Hepatocyte (in vitro differentiated cells): Measurements from ENCODE around the gene FTSJ1. TPM values are rescaled to one million over a fixed set of nuclear protein-coding genes. Genes with fewer than 3 reads are reported as not detected.
A peak's percentile ranks its signal among the peaks of the same experiment; 100 is the strongest.

Experiments used
- DNase-seq: peaks from one replicate; pipeline ENCODE4 v3.0.0-alpha.2; 2016; ENCODE audit warnings: low spot score
- H2AFZ ChIP-seq: fragments of 200-600 bp; sonication (generic); 2 replicates; pipeline ENCODE4 v1.6.0; 2016; ENCODE audit warnings: antibody characterized with exemption, mild to moderate bottlenecking
- H3K27ac ChIP-seq: fragments of 200-600 bp; sonication (generic); 2 replicates; pipeline ENCODE4 v1.5.1; 2016; ENCODE audit warnings: mild to moderate bottlenecking
- H3K27me3 ChIP-seq: fragments of 200-600 bp; sonication (generic); 2 replicates; pipeline ENCODE4 v1.6.1; 2016
- H3K36me3 ChIP-seq: fragments of 200-600 bp; sonication (generic); replicated peaks from 2 replicates; pipeline ENCODE4 v1.5.1; 2016; ENCODE audit warnings: low read depth; ENCODE audit not compliant: insufficient read depth
- H3K4me1 ChIP-seq: fragments of 200-600 bp; sonication (generic); 2 replicates; pipeline ENCODE4 v1.5.1; 2016; ENCODE audit warnings: mild to moderate bottlenecking, moderate library complexity; ENCODE audit not compliant: insufficient read depth
- H3K4me2 ChIP-seq: fragments of 200-600 bp; sonication (generic); 2 replicates; pipeline ENCODE4 v1.6.0; 2016
- H3K4me3 ChIP-seq: fragments of 200-600 bp; sonication (generic); 2 replicates; pipeline ENCODE4 v1.5.1; 2016; ENCODE audit warnings: mild to moderate bottlenecking
- H3K79me2 ChIP-seq: fragments of 200-600 bp; sonication (generic); 2 replicates; pipeline ENCODE4 v1.6.0; 2017; ENCODE audit warnings: mild to moderate bottlenecking
- H3K9me2 ChIP-seq: fragments of 200-600 bp; sonication (generic); replicated peaks from 2 replicates; pipeline ENCODE4 v1.6.0; 2017; ENCODE audit warnings: mild to moderate bottlenecking; ENCODE audit not compliant: insufficient read depth
- H3K9me3 ChIP-seq: fragments of 200-600 bp; sonication (generic); 2 replicates; pipeline ENCODE4 v1.5.1; 2016; ENCODE audit warnings: low read depth, mild to moderate bottlenecking
- H4K20me1 ChIP-seq: fragments of 200-600 bp; sonication (generic); 2 replicates; pipeline ENCODE4 v1.6.0; 2016; ENCODE audit warnings: mild to moderate bottlenecking; ENCODE audit not compliant: insufficient read depth, poor library complexity, severe bottlenecking
- EZH2 ChIP-seq: fragments of 200-600 bp; sonication (generic); IDR thresholded peaks from 2 replicates; pipeline ENCODE4 v1.6.1; 2016; ENCODE audit warnings: antibody characterized with exemption, mild to moderate bottlenecking, borderline replicate concordance
- EZH2phosphoT487 ChIP-seq: fragments of 200-600 bp; sonication (generic); IDR thresholded peaks from one replicate; pipeline ENCODE4 v1.6.1; 2018; ENCODE audit warnings: antibody characterized with exemption, mild to moderate bottlenecking, low read depth, moderate library complexity; ENCODE audit not compliant: unreplicated experiment, severe bottlenecking
- WGBS: methylation state at CpG from one replicate; pipeline ENCODE4 v1.1.6; 2016; ENCODE audit warnings: low lambda C conversion rate; ENCODE audit errors: missing lambda C conversion rate; 5-methylcytosine and 5-hydroxymethylcytosine counted together
- polyA plus RNA-seq: library from polyadenylated mRNA; unstranded; fragments of >200 nt; fragmentation: Nextera tagmentation; extraction: Ambion mirVana; gene quantifications from 2 replicates; pipeline ENCODE4 v1.2.1, GENCODE V29; 2016
- total RNA-seq: library from RNA; depleted of rRNA; stranded (reverse); fragments of >200 nt; gene quantifications from 2 replicates; pipeline ENCODE4 v1.2.3, GENCODE V29; 2014
- TF ChIP-seq, protein P1 (sequence below): fragments of 200-600 bp; sonication (generic); IDR thresholded peaks from 2 replicates; pipeline ENCODE4 v1.5.1; 2016; ENCODE audit warnings: antibody characterized with exemption, mild to moderate bottlenecking; ENCODE audit not compliant: poor library complexity

The FTSJ1 gene
- total and polyA plus RNA-seq, 2 experiments from 2014 or later, result 38.4 to 43.8 TPM

GRCh38 chrX:48509619-48510018 is 33.6 kb downstream of the FTSJ1 start:
- Histone ChIP-seq H3K9me3 (no peaks in the 10 kb centered on the region), H3K27ac (no peak overlapping the region), H3K4me3 (no peak overlapping the region), H3K79me2 (no peaks in the 10 kb centered on the region), H2AFZ (no peak overlapping the region), H3K4me1 (no peaks in the 10 kb centered on the region), H3K27me3 (no peaks in the 10 kb centered on the region), H3K36me3 (no peaks in the 10 kb centered on the region), H4K20me1 (no peaks in the 10 kb centered on the region), H3K9me2 (no peaks in the 10 kb centered on the region), H3K4me2 (peak overlapping the region; percentile 78)
- TF ChIP-seq EZH2, result no peak
- TF ChIP-seq, protein P1, sequence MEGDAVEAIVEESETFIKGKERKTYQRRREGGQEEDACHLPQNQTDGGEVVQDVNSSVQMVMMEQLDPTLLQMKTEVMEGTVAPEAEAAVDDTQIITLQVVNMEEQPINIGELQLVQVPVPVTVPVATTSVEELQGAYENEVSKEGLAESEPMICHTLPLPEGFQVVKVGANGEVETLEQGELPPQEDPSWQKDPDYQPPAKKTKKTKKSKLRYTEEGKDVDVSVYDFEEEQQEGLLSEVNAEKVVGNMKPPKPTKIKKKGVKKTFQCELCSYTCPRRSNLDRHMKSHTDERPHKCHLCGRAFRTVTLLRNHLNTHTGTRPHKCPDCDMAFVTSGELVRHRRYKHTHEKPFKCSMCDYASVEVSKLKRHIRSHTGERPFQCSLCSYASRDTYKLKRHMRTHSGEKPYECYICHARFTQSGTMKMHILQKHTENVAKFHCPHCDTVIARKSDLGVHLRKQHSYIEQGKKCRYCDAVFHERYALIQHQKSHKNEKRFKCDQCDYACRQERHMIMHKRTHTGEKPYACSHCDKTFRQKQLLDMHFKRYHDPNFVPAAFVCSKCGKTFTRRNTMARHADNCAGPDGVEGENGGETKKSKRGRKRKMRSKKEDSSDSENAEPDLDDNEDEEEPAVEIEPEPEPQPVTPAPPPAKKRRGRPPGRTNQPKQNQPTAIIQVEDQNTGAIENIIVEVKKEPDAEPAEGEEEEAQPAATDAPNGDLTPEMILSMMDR, result no peak
- TF ChIP-seq EZH2phosphoT487, result no peak
- DNase-seq, result no peak
- WGBS, result 69% methylated on average over 11 of the region's 11 CpGs

DNA sequence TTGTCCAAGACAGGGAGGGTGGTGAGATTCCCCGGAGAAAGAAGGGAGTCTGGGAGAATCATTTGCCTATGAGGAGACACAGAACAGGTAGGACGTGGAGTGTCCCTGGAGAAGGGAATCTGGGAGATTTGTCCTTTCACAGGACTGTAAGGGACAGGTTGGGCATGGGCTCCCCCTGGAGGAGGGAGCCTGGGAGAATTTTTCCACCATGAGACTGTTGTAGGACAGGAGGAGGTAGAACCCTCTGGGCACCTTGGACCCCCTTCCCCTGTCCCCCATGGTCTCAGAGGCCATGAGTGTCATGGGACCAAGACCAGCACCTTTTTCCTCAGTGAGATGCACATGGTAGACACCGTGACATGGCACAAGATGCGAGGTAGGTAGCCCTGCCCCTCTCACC is 35.6 kb downstream of the FTSJ1 start:
- H2AFZ ChIP-seq, result no peak overlapping the region
- H3K27ac ChIP-seq, result no peak overlapping the region
- no peak for DNase-seq
- no peaks in the 10 kb centered on the region for H3K27me3 ChIP-seq
- H3K9me3 ChIP-seq, result no peaks in the 10 kb centered on the region
- H3K4me2 ChIP-seq, result no peak overlapping the region
- no peak overlapping the region for H3K4me3 ChIP-seq
- no peaks in the 10 kb centered on the region for H4K20me1 ChIP-seq
- H3K36me3 ChIP-seq, result no peaks in the 10 kb centered on the region
- H3K9me2 ChIP-seq, result no peaks in the 10 kb centered on the region
- no peaks in the 10 kb centered on the region for H3K4me1 ChIP-seq
- 76% methylated on average over 3 of the region's 4 CpGs for WGBS
- H3K79me2 ChIP-seq, result no peaks in the 10 kb centered on the region
- TF ChIP-seq EZH2phosphoT487 (no peak), EZH2 (no peak)
- TF ChIP-seq, protein P1, result peak; percentile 34

GRCh38 chrX:48512371-48512935 is 36.5 kb downstream of the FTSJ1 start:
- TF ChIP-seq EZH2 (no peak), EZH2phosphoT487 (no peak)
- TF ChIP-seq, protein P1, result no peak
- Histone ChIP-seq H2AFZ (no peak overlapping the region), H4K20me1 (no peaks in the 10 kb centered on the region), H3K27me3 (no peaks in the 10 kb centered on the region), H3K79me2 (no peaks in the 10 kb centered on the region), H3K4me3 (no peak overlapping the region), H3K27ac (no peak overlapping the region), H3K9me3 (no peaks in the 10 kb centered on the region), H3K4me2 (no peak overlapping the region), H3K36me3 (no peaks in the 10 kb centered on the region), H3K9me2 (no peaks in the 10 kb centered on the region), H3K4me1 (no peaks in the 10 kb centered on the region)
- DNase-seq, result no peak
- 90% methylated on average over 20 of the region's 20 CpGs for WGBS

- Histone ChIP-seq H3K9me3 (no peaks in the 10 kb centered on the region), H4K20me1 (no peaks in the 10 kb centered on the region), H3K27me3 (no peaks in the 10 kb centered on the region), H3K9me2 (no peaks in the 10 kb centered on the region), H3K27ac (no peak overlapping the region), H3K79me2 (no peaks in the 10 kb centered on the region), H3K4me2 (no peak overlapping the region), H3K4me3 (no peak overlapping the region), H3K4me1 (no peaks in the 10 kb centered on the region), H3K36me3 (no peaks in the 10 kb centered on the region), H2AFZ (no peak overlapping the region)
- TF ChIP-seq EZH2 (no peak), EZH2phosphoT487 (no peak)
- TF ChIP-seq, protein P1, result no peak
- WGBS, result 66% methylated on average over 4 of the region's 4 CpGs
- no peak for DNase-seq
Observed at GRCh38 chrX:48513670-48514069, 37.7 kb downstream of the FTSJ1 start.
